ENCODE data around the gene PPT2.

Gene PPT2

GRCh38 chr6:32151863-32152768 lies 1.8 kb upstream of the PPT2 start, which contains the start of gene PRRT1:
Gene PRRT1, minus strand, starts transcription at chr6:32151939. Its CDS starts 112 bp downstream, at chr6:32151827.
- DNase-seq (ENCODE audit: low read depth), result no peak

GRCh38 chr6:32152769-32153563 lies 975 bp upstream of the PPT2 start:
- DNase-seq (ENCODE audit: low read depth), result peak; percentile 45

GRCh38 chr6:32154514-32155161 lies 697 bp downstream of the PPT2 start:
- DNase-seq (ENCODE audit: low read depth), result peak; percentile 59

- no peak for DNase-seq (ENCODE audit: low read depth)
These were observed 3.0 kb downstream of the PPT2 start for GRCh38 chr6:32156891-32157290.

GRCh38 chr6:32158052-32158451 lies 4.1 kb downstream of the PPT2 start:
- DNase-seq (ENCODE audit: low read depth), result no peak

GRCh38 chr6:32163559-32164258 lies 9.8 kb downstream of the PPT2 start:
- DNase-seq (ENCODE audit: low read depth), result no peak

GRCh38 chr6:32164295-32164694 lies 10.4 kb downstream of the PPT2 start, which contains the start of gene EGFL8:
Gene EGFL8, plus strand, starts transcription at chr6:32164595. Its CDS starts 1,571 bp downstream, at chr6:32166166.
- DNase-seq (ENCODE audit: low read depth), result no peak

GRCh38 chr6:32166411-32167061 lies 12.6 kb downstream of the PPT2 start:
- no peak for DNase-seq (ENCODE audit: low read depth)

- DNase-seq (ENCODE audit: low read depth), result no peak
These were observed 13.3 kb downstream of the PPT2 start for GRCh38 chr6:32167154-32167760.

- DNase-seq (ENCODE audit: low read depth), result no peak
These were observed 13.9 kb downstream of the PPT2 start for GRCh38 chr6:32167761-32168262.

- DNase-seq (ENCODE audit: low read depth), result no peak
These were observed 14.4 kb downstream of the PPT2 start for GRCh38 chr6:32168350-32168749.

GRCh38 chr6:32168807-32169591 lies 15.1 kb downstream of the PPT2 start:
- no peak for DNase-seq (ENCODE audit: low read depth)

GRCh38 chr6:32170294-32170693 lies 16.4 kb downstream of the PPT2 start:
- no peak for DNase-seq (ENCODE audit: low read depth)

GRCh38 chr6:32171234-32171633 lies 17.3 kb downstream of the PPT2 start:
- DNase-seq (ENCODE audit: low read depth), result no peak

GRCh38 chr6:32173051-32173727 lies 19.2 kb downstream of the PPT2 start:
- DNase-seq (ENCODE audit: low read depth), result no peak

- DNase-seq (ENCODE audit: low read depth), result no peak
These were observed 20.5 kb downstream of the PPT2 start for GRCh38 chr6:32174416-32174815.

GRCh38 chr6:32175322-32175710 lies 21.4 kb downstream of the PPT2 start:
- no peak for DNase-seq (ENCODE audit: low read depth)

- peak; percentile 98 for DNase-seq (ENCODE audit: low read depth)
These were observed 22.0 kb downstream of the PPT2 start, which contains the start of gene AGPAT1 for GRCh38 chr6:32175711-32176475. Gene AGPAT1, minus strand, starts transcription at chr6:32176084. Its CDS starts 4,588 bp downstream, at chr6:32171496.

Measured in fibroblast of gingiva (primary cell).